Glomerular endothelial cell (primary cell): Measurements from ENCODE around the gene MMGT1. TPM values are rescaled to one million over a fixed set of nuclear protein-coding genes. Genes with fewer than 3 reads are reported as not detected.
"Not testable (repeated sequence)": the region's sequence is repeated elsewhere in the genome, so short reads cannot be mapped to it uniquely, and the experiment has no call there.

Experiments used
- DNase-seq: peaks from one replicate; pipeline ENCODE4 v3.0.0-alpha.2; 2011; ENCODE audit warnings: low read depth, low spot score; ENCODE audit errors: extremely low read depth
- total RNA-seq: library from RNA; depleted of rRNA; stranded (reverse); fragments of >200 nt; gene quantifications from 2 replicates; pipeline ENCODE4 v1.2.3, GENCODE V29; 2015

The MMGT1 gene
- total RNA-seq, 1 donor from 2014 or later, result 13.4 TPM

DNA sequence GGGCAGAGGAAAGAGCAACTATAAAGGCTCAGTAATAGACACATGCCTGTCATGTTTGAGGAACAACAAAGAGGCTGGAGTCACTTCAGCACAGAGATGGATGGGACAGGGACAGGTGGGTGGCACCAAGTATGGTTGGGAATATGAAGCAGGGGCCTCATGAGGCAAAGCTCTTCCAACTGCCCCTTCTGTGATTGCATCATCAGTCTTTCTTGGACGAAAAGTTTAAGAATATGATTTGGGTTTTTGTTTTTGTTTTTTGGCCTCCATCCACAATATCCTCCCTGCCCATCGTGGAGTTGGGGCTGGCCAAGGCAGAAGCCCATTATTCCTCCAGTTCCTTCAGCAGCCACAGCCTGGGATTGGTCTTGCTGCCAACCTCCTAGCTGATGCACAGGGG is 45.9 kb downstream of the MMGT1 start:
- DNase-seq, result no peak

DNA sequence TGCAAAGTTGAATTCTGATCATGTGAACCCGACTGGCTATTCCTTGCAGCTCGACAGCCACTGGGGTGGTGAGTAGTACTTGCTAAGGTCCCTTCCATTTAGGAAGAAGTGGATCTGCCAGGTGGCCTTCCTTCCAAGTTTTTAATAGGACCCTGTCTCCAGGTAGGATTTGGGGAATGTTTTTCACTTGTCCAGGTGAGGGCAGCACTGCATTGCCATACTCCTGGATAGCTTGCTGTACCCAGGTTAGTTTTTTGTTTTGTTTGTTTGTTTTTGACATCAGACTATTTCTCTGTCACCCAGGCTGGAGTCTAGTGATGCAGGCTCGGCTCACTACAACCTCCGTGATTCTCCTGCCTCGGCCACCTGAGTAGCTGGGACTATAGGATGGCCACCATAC is 50.4 kb downstream of the MMGT1 start:
- no peak for DNase-seq

DNA sequence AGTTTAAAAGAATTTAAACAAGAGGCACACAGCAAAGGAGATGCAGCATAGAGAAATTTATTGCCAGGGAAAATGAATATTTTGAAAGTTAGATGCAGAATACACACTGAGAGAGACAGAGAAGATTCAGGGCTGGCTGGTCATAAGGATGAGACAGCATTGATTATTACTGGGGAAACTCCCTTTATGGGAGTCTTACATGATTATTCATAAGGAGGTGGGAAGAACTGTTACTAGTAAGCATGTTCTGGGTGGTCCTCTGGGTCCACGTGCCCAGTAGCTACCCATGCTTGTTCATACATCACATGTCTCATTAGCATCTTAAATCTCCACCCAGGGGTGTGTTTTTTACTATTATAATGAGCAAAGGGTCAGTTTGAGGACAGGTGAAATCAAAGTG is 53.3 kb downstream of the MMGT1 start:
- DNase-seq, result not testable (repeated sequence)

DNA sequence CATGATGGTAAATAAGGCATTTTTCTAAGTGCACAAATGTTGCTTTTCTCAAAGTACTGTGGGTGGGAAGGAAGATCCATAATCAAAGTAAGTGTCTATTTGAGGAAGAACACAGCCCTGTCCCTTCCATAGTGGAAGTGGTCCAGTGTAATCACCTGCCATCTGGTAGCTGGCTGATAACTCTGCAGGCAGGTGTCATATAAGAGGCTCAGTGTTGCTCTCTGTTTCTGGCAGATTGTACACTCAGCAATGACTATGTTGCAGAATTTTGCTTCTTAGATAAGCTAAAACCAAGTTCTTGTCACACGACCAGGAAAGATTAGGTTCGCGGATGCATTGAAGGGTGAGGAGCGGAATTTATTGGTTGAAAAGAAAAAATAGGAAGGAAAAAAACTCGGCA is 59.4 kb downstream of the MMGT1 start:
- no peak for DNase-seq

Other genes with a start within 250 kb of the MMGT1 start
- not detected in 2 replicates for gene CT45A3, start 205.8 kb downstream of the MMGT1 start, total RNA-seq
- not detected in 2 replicates for gene CT45A5, start 188.5 kb downstream of the MMGT1 start, total RNA-seq
- not detected in 2 replicates for gene CT45A6, start 171.2 kb downstream of the MMGT1 start, total RNA-seq
- not detected in 2 replicates for gene CT45A2, start 154.0 kb downstream of the MMGT1 start, total RNA-seq
- not detected in 2 replicates for gene CT45A7, start 136.7 kb downstream of the MMGT1 start, total RNA-seq
- gene CT45A8, start 119.5 kb downstream of the MMGT1 start, total RNA-seq, result not detected in 2 replicates
- gene CT45A9, start 102.2 kb downstream of the MMGT1 start, total RNA-seq, result not detected in 2 replicates
- gene CT45A10, start 80.5 kb downstream of the MMGT1 start, total RNA-seq, result not detected in 2 replicates
- gene SAGE1, start 80.3 kb downstream of the MMGT1 start, total RNA-seq, result not detected in 2 replicates
- gene SLC9A6, start 11.4 kb upstream of the MMGT1 start, total RNA-seq, result 15.2 and 17.4 TPM in 2 replicates
- gene FHL1, start 173.5 kb upstream of the MMGT1 start, total RNA-seq, result 68.3 and 82.2 TPM in 2 replicates